ENCODE results near the gene SUPT4H1. TPM values are rescaled to one million over a fixed set of nuclear protein-coding genes. Genes with fewer than 3 reads are reported as not detected.

Gene SUPT4H1
- polyA plus RNA-seq, 1 donor (not counting 4 experiments of a cell fraction or from before 2014, with no cell fraction given): 206 TPM

DNA sequence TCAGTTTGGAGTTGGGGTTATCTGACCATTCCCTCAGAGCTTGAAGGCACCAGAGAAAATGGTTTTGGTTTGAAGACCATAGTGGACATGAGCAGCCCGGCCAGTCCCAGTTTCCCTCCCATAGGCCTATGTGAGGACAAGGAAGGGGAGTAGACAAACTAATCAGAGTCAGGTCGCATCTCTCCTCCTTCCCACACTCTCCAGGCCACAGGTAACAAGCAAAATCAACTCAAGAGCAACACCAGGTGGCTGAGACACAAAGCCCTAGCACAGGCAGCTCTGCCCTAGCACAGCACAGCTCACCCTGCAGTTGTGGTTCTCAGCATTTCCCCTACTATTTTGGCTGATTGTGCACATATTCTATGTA is 7.2 kb downstream of the SUPT4H1 start:
- H3K4me3 ChIP-seq (ENCODE audit: control insufficient read depth in 2 of 3, extremely low read depth in 1 of 3, insufficient read depth in 2 of 3, low read depth in 1 of 3, low read length in 3 of 3): no peak overlapping the region
- H3K27ac ChIP-seq (ENCODE audit: control insufficient read depth, insufficient read depth, low read length): no peak overlapping the region
- H2AFZ ChIP-seq (ENCODE audit: control insufficient read depth, low read length): no peak overlapping the region
- dilution Hi-C loops (cut with MboI; ENCODE audit: extremely low pct_ligation_motif_present, low sequenced_read_pairs): no loop called here
- DNase-seq (ENCODE audit: low read depth, low spot score) (no peak), FAIRE-seq (no peak)
- H3K9me3 ChIP-seq (ENCODE audit: control insufficient read depth, low read depth, low read length): no peaks in the 10 kb centered on the region
- no peaks in the 10 kb centered on the region for H3K9me1 ChIP-seq (ENCODE audit: control insufficient read depth, extremely low read depth, insufficient read depth, low read length)
- no peak overlapping the region for H3K9ac ChIP-seq (ENCODE audit: control insufficient read depth, extremely low read depth, insufficient read depth, low read length)
- H3K4me1 ChIP-seq (ENCODE audit: control insufficient read depth, extremely low read depth, insufficient read depth, low read length): no peaks in the 10 kb centered on the region
- H3K4me2 ChIP-seq (ENCODE audit: control insufficient read depth, extremely low read depth, insufficient read depth, low read depth, low read length): no peak overlapping the region
- H3K27me3 ChIP-seq (ENCODE audit: control insufficient read depth, extremely low read depth, insufficient read depth, low read length): no peaks in the 10 kb centered on the region
- H4K20me1 ChIP-seq (ENCODE audit: control insufficient read depth, extremely low read depth, insufficient read depth, low read length): no peaks in the 10 kb centered on the region
- peaks cover 33 to 42% of the 10 kb centered on the region in 2 experiments for H3K36me3 ChIP-seq (ENCODE audit: control insufficient read depth in 2 of 2, extremely low read depth in 1 of 2, insufficient read depth in 2 of 2, low read length in 2 of 2)
- no peak for TF ChIP-seq CTCF (optimal IDR thresholded peaks at IDR 0.05 in 1 of 3, IDR thresholded peaks at IDR 0.05 in 1 of 3, conservative IDR thresholded peaks at IDR 0.05 in 1 of 3; ENCODE audit: extremely low read depth in 1 of 3, insufficient read depth in 2 of 3, low read length in 3 of 3)
- TF ChIP-seq EZH2 (IDR thresholded peaks at IDR 0.05; ENCODE audit: low read length): no peak
- peaks cover 4% of the 10 kb centered on the region for H3K79me2 ChIP-seq (ENCODE audit: control insufficient read depth, insufficient read depth, low read length)

GRCh38 chr17:58344047-58344790 is 7.8 kb downstream of the SUPT4H1 start:
- H3K9me3 ChIP-seq (ENCODE audit: control insufficient read depth, low read depth, low read length): no peaks in the 10 kb centered on the region
- H3K4me3 ChIP-seq (ENCODE audit: control insufficient read depth in 2 of 3, extremely low read depth in 1 of 3, insufficient read depth in 2 of 3, low read depth in 1 of 3, low read length in 3 of 3): no peak overlapping the region
- no peaks in the 10 kb centered on the region for H4K20me1 ChIP-seq (ENCODE audit: control insufficient read depth, extremely low read depth, insufficient read depth, low read length)
- no peak for FAIRE-seq
- peaks cover 28 to 39% of the 10 kb centered on the region in 2 experiments for H3K36me3 ChIP-seq (ENCODE audit: control insufficient read depth in 2 of 2, extremely low read depth in 1 of 2, insufficient read depth in 2 of 2, low read length in 2 of 2)
- H3K9ac ChIP-seq (ENCODE audit: control insufficient read depth, extremely low read depth, insufficient read depth, low read length): no peak overlapping the region
- no peak overlapping the region for H2AFZ ChIP-seq (ENCODE audit: control insufficient read depth, low read length)
- no peak overlapping the region for H3K27ac ChIP-seq (ENCODE audit: control insufficient read depth, insufficient read depth, low read length)
- no peak for TF ChIP-seq CTCF (optimal IDR thresholded peaks at IDR 0.05 in 1 of 3, IDR thresholded peaks at IDR 0.05 in 1 of 3, conservative IDR thresholded peaks at IDR 0.05 in 1 of 3; ENCODE audit: extremely low read depth in 1 of 3, insufficient read depth in 2 of 3, low read length in 3 of 3)
- no peaks in the 10 kb centered on the region for H3K27me3 ChIP-seq (ENCODE audit: control insufficient read depth, extremely low read depth, insufficient read depth, low read length)
- dilution Hi-C loops (cut with MboI; ENCODE audit: extremely low pct_ligation_motif_present, low sequenced_read_pairs): no loop called here
- no peak for DNase-seq (ENCODE audit: low read depth, low spot score)
- H3K4me1 ChIP-seq (ENCODE audit: control insufficient read depth, extremely low read depth, insufficient read depth, low read length): peaks cover under 1% of the 10 kb centered on the region
- no peaks in the 10 kb centered on the region for H3K9me1 ChIP-seq (ENCODE audit: control insufficient read depth, extremely low read depth, insufficient read depth, low read length)
- H3K4me2 ChIP-seq (ENCODE audit: control insufficient read depth, extremely low read depth, insufficient read depth, low read depth, low read length): no peak overlapping the region
- no peaks in the 10 kb centered on the region for H3K79me2 ChIP-seq (ENCODE audit: control insufficient read depth, insufficient read depth, low read length)
